ENCODE measurements around the gene RUNX1.

GRCh38 chr21:34990842-34991241, 58.3 kb downstream of the RUNX1 start:
- TF ChIP-seq POLR2A (IDR thresholded peaks at IDR 0.05; ENCODE audit: low read length) (no peak), GATA1 (IDR thresholded peaks at IDR 0.05; ENCODE audit: low read depth, low read length) (no peak)

Measured in erythroblast (primary cell).